T-helper 1 cell (primary cell): ENCODE data around the gene SMIM35.

Experiments used
- DNase-seq, 5 donors: peaks; one replicate each; pipeline ENCODE4 v3.0.0-alpha.2; 2012 to 2020

SMIM35 gene

GRCh38 chr11:118017631-118018315 lies 69.0 kb downstream of the SMIM35 start:
- no peak for DNase-seq

DNA sequence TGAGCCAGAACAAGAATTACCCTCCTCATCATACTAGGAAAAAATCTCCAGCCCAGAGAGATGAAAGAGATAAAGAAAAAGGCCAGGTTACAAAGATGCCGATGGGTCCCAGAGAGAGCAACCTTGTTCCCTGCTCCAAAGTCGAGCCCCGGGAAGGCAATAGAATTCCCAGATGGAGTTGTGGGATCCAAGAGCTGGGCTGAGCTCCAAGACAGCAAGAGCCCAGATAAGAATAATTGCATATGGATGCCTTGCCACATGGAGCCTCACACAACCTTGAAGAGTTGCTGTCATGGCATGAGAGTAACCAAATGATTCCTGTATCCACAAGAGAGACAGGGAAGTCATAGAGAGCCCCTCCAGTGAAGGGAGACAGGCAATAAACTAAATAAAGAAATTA lies 69.7 kb downstream of the SMIM35 start:
- DNase-seq, result no peak

- no peak for DNase-seq
Measured at GRCh38 chr11:118016104-118016503, 70.7 kb downstream of the SMIM35 start.

DNA sequence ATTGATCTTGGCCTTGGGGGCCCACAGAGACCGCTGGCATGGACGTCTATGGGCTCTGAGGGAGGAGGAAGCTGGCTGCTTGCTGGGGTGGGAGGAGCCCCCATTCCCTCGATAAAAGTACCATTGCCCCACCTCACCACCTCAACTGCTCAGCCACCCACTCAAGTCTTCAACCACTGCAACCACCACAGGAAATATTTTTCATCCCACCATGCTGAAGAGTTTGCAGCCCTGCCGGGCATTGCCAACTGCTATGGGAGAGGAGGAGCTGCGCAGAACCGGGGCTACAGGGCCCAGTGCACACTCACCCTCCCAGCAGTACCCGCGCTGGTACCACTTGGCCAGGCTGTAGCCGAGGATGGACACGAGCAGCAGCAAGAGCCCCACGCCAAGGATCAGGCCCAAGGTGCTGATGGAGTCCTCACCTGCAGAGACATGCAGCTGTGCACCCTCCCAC lies 71.3 kb downstream of the SMIM35 start:
- DNase-seq, result no peak

- DNase-seq, result no peak
Measured at GRCh38 chr11:118014022-118014421, 72.7 kb downstream of the SMIM35 start.

DNA sequence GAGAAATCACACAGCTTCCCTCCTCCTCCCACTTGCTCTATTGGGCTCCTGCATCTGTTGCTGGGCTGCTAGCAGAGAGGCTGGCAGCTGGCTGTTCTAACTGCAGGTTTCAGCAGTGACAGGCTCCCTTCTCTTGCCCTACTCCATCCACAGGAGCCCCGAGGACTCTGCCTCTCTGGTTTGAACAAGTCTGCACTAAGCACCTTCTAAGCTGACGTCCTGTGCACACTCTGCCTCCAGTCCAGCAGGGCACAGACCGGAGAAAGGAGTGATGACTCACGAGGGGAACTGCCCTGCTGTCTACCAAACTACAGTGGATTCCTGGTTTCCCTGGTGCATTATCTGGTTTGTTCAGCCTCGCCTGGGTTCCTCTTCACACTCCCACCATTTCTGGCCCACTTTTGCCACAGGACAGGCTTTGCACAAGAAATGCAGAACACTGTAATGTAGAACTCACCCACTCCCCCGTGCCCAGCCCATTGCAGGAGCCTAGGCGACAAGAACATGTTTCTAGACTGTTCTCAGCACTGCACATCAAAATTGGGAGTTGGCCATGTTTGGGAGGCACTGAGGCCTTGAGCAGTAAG lies 74.6 kb downstream of the SMIM35 start:
- no peak for DNase-seq

GRCh38 chr11:118010738-118011461 lies 75.9 kb downstream of the SMIM35 start:
- no peak for DNase-seq

DNA sequence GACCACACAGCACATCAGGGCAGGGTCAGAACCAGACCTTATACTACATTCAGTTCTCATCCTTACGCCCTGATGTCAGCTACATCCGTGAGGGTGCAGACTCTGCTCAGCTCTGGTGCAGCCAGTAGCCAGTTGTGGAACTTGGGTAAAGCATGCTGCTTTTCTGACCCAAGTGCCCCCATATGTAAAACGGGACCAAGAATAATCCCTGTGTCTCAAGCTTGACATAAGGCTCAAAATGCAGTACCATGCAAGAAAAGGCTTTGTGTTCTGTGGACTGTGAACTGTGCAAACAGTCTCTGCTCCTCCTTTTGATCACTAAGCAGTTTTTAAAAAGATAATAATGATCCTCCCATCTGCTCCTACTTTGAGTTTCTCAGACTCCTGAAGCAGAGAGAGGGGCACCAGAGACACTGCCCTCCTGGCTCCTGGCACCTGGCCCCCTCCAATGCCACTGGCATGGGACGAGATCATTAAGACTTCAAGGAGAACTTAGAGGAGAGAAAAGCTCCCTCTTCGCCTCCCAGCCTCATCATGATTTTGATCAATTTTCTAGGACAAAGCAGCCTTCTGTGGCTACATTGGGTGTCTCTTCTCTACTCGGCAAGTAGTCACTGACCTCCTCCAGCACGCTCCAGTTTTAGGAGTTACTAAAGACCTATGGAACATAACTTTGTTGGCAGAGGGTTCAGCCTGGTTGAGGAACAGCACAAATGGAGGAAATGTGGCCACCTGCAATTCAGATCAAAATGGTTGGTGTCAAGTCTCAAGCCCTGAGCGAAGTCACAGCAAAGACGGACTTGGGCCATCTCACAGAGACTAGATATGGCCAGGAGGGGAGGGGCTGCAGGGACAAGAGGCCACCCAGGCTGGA lies 76.7 kb downstream of the SMIM35 start:
- no peak for DNase-seq

DNA sequence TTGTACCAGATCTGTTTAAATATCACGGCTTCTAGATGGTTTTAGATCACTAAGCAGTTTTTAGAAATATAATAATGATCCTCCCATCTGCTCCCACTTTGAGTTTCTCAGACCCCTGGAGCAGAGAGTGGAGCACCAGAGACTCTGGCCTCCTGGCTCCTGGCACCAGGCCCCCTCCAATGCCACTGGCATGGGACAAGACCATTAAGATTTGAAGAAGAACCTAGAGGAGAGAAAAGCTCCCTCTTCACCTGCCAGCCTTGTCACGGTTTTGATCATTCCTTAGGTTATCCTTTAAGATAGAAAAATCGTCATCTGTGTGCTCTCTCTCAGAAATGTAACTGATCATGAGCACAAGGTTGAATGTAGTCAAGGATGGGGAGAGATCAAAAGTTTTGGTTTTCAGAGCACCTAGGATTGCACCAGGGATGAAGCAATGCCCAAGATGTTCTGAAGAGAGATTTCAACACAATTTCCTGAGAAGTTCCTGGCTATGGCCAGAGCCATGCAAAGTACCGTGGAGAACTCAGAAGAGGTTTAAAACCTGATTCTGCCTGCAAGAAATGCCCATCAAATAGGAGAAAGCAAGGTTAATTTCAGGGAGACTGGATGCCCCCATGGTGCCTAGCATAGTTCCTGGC lies 78.4 kb downstream of the SMIM35 start:
- no peak for DNase-seq

GRCh38 chr11:118007563-118008270 lies 79.0 kb downstream of the SMIM35 start:
- DNase-seq, result peak in 1 of 5 donors; percentile 69

- no peak for DNase-seq
Measured at GRCh38 chr11:118007040-118007439, 79.7 kb downstream of the SMIM35 start.

GRCh38 chr11:118006153-118006534 lies 80.6 kb downstream of the SMIM35 start:
- DNase-seq, result no peak

DNA sequence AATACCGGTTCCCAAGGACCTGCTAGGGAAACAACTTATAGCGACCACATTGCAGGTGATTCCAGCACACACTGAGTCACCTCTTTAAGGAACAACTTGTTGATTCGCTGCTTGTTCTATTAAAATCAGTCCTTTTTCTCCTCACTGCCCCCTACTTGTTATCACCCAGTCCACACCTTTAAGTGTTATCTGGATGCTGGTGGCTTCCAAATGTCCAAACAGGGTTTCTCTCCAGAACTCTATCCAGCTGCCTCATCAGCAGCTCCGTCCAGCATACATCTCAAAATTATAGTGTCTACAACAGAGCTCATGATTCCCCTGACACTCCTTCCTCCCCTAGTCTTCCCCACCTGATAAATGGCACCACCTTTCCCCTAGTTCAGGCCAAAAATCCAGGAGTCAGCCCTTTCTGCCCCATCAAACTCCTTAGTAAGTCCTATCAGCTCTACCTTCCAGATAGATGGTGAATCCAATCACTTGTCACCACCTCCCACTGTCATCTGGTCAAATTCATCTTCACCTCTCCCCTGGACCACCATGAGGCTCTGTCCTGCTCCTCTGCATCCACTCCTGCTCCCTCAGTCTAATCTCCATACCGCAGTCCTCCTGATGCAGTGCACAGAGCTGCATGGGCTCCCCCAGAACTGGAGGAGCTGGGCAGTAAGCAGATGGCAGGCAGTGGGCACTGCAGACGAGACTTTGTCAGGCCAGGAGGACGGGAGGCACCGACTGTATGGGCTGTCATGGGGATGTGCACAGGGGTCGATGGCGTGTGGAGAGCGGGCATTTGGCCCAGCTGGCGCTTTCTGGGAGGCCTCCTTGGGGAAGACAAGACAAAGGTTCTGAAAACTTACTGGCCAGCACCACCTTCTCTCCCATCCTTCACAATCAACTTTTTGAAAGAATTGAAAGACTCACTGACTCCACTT lies 81.3 kb downstream of the SMIM35 start:
- DNase-seq, result no peak

GRCh38 chr11:118004543-118005223 lies 82.1 kb downstream of the SMIM35 start:
- DNase-seq, result no peak

GRCh38 chr11:118003456-118003855 lies 83.3 kb downstream of the SMIM35 start:
- peak in 1 of 5 donors; percentile 59 for DNase-seq

GRCh38 chr11:118002541-118003423 lies 84.0 kb downstream of the SMIM35 start:
- DNase-seq, result peak in 1 of 5 donors; percentile 86

- peak in 1 of 5 donors; percentile 92 for DNase-seq
Measured at GRCh38 chr11:118002010-118002540, 84.7 kb downstream of the SMIM35 start.

GRCh38 chr11:118001494-118001971 lies 85.2 kb downstream of the SMIM35 start:
- peak in 1 of 5 donors; percentile 89 for DNase-seq
